ENCODE results near the gene MICU1.

MICU1 gene

DNA sequence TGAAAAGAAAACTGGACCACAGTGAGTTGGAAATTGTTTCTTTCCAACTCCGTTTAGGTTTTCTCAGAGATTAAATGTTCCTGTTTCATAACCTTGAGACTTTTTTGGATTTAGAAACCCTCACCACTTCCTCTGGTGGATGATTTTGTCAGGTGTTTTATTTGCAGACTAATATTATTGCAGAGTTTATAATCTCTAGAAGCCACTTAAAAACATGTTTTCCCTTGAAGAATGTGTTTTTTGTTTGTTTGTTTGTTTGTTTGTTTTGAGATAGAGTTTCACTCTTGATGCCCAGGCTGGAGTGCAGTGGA is 520 bp upstream of the MICU1 start:
- no peak for TF ChIP-seq BACH2 (CRISPR knock-in tag; IDR thresholded peaks at IDR 0.05; ENCODE audit: borderline replicate concordance)
- ATAC-seq = no peak

DNA sequence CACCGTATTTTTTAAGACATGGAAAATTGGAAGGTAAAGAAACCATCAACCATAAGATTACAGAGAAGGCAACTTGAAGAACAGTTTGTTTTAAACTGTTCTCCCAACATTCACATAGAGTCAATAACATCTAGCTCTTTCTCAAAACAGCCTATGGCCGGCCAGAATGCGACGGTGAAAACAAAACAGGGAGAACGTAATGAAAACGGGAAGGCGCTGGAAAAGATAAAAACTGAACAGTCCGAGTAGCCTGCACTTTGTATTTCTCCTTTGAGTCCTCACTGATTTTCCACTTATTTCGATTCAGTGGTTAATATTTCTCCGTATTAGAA is 637 bp downstream of the MICU1 start:
- peak; percentile 58 for ATAC-seq
- TF ChIP-seq PPARA (CRISPR knock-in tag; IDR thresholded peaks at IDR 0.05; ENCODE audit: borderline replicate concordance) (no peak), RARB (CRISPR knock-in tag; IDR thresholded peaks at IDR 0.05) (no peak), ARNTL (CRISPR knock-in tag; IDR thresholded peaks at IDR 0.05; ENCODE audit: borderline replicate concordance, low read depth) (no peak), ZFP30 (CRISPR knock-in tag; IDR thresholded peaks at IDR 0.05) (no peak), TOX (CRISPR knock-in tag; IDR thresholded peaks at IDR 0.05; ENCODE audit: borderline replicate concordance) (no peak)

DNA sequence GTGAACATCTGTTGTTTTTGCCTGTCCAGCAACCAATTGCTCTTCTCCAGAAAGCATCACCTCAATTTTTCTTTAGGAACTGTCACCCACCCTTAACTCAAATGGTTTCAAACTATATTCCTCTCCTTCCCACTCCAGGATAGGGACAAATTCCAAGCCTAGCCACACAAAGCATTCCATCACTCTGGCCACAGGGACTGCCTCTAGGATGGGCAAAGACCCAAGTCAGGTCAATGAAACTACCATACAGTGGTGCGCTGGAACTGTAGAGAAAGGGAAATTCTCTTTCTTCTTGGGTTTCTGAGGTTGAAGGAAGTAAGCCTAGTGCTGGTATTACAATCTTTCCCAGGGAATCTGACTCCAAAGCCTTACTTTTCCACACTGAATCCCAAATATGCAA is 3.6 kb downstream of the MICU1 start:
- TF ChIP-seq ISL1 (CRISPR knock-in tag; IDR thresholded peaks at IDR 0.05) (no peak), ZNF70 (CRISPR knock-in tag; IDR thresholded peaks at IDR 0.05) (no peak), RARB (CRISPR knock-in tag; IDR thresholded peaks at IDR 0.05) (no peak), ZFP30 (CRISPR knock-in tag; IDR thresholded peaks at IDR 0.05) (no peak), TCF4 (CRISPR knock-in tag; IDR thresholded peaks at IDR 0.05; ENCODE audit: borderline replicate concordance) (no peak), CSDC2 (CRISPR knock-in tag; IDR thresholded peaks at IDR 0.05) (no peak), TOX (CRISPR knock-in tag; IDR thresholded peaks at IDR 0.05; ENCODE audit: borderline replicate concordance) (no peak), BACH2 (CRISPR knock-in tag; IDR thresholded peaks at IDR 0.05; ENCODE audit: borderline replicate concordance) (no peak), ZNF565 (CRISPR knock-in tag; conservative IDR thresholded peaks at IDR 0.05; ENCODE audit: low read depth) (no peak), OSR1 (CRISPR knock-in tag; IDR thresholded peaks at IDR 0.05) (no peak), ZFP3 (CRISPR knock-in tag; IDR thresholded peaks at IDR 0.05) (no peak), ZNF8 (CRISPR knock-in tag; IDR thresholded peaks at IDR 0.05) (no peak)
- TF ChIP-seq, protein P1, sequence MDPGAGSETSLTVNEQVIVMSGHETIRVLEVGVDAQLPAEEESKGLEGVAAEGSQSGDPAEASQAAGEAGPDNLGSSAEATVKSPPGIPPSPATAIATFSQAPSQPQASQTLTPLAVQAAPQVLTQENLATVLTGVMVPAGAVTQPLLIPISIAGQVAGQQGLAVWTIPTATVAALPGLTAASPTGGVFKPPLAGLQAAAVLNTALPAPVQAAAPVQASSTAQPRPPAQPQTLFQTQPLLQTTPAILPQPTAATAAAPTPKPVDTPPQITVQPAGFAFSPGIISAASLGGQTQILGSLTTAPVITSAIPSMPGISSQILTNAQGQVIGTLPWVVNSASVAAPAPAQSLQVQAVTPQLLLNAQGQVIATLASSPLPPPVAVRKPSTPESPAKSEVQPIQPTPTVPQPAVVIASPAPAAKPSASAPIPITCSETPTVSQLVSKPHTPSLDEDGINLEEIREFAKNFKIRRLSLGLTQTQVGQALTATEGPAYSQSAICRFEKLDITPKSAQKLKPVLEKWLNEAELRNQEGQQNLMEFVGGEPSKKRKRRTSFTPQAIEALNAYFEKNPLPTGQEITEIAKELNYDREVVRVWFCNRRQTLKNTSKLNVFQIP (CRISPR knock-in tag; IDR thresholded peaks at IDR 0.05; ENCODE audit: borderline replicate concordance, low read depth) = no peak
- TF ChIP-seq, protein P2, sequence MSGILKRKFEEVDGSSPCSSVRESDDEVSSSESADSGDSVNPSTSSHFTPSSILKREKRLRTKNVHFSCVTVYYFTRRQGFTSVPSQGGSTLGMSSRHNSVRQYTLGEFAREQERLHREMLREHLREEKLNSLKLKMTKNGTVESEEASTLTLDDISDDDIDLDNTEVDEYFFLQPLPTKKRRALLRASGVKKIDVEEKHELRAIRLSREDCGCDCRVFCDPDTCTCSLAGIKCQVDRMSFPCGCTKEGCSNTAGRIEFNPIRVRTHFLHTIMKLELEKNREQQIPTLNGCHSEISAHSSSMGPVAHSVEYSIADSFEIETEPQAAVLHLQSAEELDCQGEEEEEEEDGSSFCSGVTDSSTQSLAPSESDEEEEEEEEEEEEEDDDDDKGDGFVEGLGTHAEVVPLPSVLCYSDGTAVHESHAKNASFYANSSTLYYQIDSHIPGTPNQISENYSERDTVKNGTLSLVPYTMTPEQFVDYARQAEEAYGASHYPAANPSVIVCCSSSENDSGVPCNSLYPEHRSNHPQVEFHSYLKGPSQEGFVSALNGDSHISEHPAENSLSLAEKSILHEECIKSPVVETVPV (CRISPR knock-in tag; IDR thresholded peaks at IDR 0.05) = no peak
- no peak for ATAC-seq

DNA sequence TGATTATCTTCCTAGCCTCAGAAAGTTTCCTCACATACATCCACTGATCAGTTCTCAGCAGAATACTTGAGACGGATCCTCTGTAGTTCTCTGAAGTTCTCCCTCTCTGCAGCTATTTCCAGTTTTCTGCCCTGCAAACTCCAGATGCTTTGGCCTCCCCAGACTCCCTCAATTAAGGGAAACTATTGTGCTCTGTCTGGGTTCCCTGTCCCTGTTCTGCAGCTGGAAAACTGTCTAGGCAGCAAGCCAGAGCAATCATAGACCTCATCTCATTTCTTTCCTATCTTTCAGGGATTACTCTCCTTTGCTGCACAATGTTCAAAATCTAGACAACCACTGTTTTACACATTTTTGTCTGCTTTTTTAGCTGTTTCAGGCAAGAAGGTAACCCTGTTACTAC is 9.2 kb downstream of the MICU1 start:
- no peak; the same call in 2 of the 3 replicates for ATAC-seq
- TF ChIP-seq TCF4 (CRISPR knock-in tag; IDR thresholded peaks at IDR 0.05; ENCODE audit: borderline replicate concordance) = peak; percentile 49; the same call in 1 of the 2 replicates
- no peak for TF ChIP-seq ZNF8 (CRISPR knock-in tag; IDR thresholded peaks at IDR 0.05)

DNA sequence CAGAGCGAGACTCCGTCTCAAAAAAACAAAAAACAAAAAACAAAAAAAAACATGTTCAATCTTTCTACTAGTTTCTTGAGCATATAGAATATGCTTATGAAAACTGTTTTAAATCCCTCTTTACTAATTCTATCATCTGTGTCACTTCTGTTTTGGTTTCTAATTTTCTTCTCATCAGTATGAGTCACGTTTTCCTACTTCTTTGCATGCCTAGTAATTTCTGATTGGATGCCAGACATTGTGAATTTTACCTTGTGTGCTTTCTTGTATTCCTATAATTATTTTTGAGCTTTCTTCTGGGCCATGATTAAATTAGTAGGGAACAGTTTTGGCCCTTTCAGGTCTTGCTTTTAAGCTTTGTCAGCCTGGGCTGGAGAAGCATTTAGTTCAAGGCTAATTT is 9.9 kb downstream of the MICU1 start:
- no peak for ATAC-seq
- no peak for TF ChIP-seq ARNTL (CRISPR knock-in tag; IDR thresholded peaks at IDR 0.05; ENCODE audit: borderline replicate concordance, low read depth)
- TF ChIP-seq SNAI2 (CRISPR knock-in tag; IDR thresholded peaks at IDR 0.05) = no peak
- TF ChIP-seq ZNF70 (CRISPR knock-in tag; IDR thresholded peaks at IDR 0.05) = no peak
- TF ChIP-seq ZNF8 (CRISPR knock-in tag; IDR thresholded peaks at IDR 0.05) = no peak
- TF ChIP-seq GLIS3 (CRISPR knock-in tag; IDR thresholded peaks at IDR 0.05) = no peak
- no peak for TF ChIP-seq ESRRG (CRISPR knock-in tag; IDR thresholded peaks at IDR 0.05)
- TF ChIP-seq ISL1 (CRISPR knock-in tag; IDR thresholded peaks at IDR 0.05) = no peak
- TF ChIP-seq, protein P3, sequence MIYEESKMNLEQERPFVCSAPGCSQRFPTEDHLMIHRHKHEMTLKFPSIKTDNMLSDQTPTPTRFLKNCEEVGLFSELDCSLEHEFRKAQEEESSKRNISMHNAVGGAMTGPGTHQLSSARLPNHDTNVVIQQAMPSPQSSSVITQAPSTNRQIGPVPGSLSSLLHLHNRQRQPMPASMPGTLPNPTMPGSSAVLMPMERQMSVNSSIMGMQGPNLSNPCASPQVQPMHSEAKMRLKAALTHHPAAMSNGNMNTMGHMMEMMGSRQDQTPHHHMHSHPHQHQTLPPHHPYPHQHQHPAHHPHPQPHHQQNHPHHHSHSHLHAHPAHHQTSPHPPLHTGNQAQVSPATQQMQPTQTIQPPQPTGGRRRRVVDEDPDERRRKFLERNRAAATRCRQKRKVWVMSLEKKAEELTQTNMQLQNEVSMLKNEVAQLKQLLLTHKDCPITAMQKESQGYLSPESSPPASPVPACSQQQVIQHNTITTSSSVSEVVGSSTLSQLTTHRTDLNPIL (CRISPR knock-in tag; IDR thresholded peaks at IDR 0.05; ENCODE audit: low read depth) = no peak
- TF ChIP-seq, protein P2 (CRISPR knock-in tag; IDR thresholded peaks at IDR 0.05) = no peak
- TF ChIP-seq, protein P4, sequence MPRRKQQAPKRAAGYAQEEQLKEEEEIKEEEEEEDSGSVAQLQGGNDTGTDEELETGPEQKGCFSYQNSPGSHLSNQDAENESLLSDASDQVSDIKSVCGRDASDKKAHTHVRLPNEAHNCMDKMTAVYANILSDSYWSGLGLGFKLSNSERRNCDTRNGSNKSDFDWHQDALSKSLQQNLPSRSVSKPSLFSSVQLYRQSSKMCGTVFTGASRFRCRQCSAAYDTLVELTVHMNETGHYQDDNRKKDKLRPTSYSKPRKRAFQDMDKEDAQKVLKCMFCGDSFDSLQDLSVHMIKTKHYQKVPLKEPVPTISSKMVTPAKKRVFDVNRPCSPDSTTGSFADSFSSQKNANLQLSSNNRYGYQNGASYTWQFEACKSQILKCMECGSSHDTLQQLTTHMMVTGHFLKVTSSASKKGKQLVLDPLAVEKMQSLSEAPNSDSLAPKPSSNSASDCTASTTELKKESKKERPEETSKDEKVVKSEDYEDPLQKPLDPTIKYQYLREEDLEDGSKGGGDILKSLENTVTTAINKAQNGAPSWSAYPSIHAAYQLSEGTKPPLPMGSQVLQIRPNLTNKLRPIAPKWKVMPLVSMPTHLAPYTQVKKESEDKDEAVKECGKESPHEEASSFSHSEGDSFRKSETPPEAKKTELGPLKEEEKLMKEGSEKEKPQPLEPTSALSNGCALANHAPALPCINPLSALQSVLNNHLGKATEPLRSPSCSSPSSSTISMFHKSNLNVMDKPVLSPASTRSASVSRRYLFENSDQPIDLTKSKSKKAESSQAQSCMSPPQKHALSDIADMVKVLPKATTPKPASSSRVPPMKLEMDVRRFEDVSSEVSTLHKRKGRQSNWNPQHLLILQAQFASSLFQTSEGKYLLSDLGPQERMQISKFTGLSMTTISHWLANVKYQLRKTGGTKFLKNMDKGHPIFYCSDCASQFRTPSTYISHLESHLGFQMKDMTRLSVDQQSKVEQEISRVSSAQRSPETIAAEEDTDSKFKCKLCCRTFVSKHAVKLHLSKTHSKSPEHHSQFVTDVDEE (CRISPR knock-in tag; IDR thresholded peaks at IDR 0.05) = no peak
- TF ChIP-seq OSR1 (CRISPR knock-in tag; IDR thresholded peaks at IDR 0.05) = no peak
- TF ChIP-seq ZFP30 (CRISPR knock-in tag; IDR thresholded peaks at IDR 0.05) = no peak
